NOMO-1 (cell line): ENCODE measurements around the gene FKBP3.
"Not testable (repeated sequence)": the region's sequence is repeated elsewhere in the genome, so short reads cannot be mapped to it uniquely, and the experiment has no call there.

ENCODE experiments used
- DNase-seq, 2 experiments: peaks; one replicate each; lab custom pipeline; 2025; ENCODE audit not compliant: unreplicated experiment in 2 of 2; lab: John Stamatoyannopoulos, UW

The FKBP3 gene

DNA sequence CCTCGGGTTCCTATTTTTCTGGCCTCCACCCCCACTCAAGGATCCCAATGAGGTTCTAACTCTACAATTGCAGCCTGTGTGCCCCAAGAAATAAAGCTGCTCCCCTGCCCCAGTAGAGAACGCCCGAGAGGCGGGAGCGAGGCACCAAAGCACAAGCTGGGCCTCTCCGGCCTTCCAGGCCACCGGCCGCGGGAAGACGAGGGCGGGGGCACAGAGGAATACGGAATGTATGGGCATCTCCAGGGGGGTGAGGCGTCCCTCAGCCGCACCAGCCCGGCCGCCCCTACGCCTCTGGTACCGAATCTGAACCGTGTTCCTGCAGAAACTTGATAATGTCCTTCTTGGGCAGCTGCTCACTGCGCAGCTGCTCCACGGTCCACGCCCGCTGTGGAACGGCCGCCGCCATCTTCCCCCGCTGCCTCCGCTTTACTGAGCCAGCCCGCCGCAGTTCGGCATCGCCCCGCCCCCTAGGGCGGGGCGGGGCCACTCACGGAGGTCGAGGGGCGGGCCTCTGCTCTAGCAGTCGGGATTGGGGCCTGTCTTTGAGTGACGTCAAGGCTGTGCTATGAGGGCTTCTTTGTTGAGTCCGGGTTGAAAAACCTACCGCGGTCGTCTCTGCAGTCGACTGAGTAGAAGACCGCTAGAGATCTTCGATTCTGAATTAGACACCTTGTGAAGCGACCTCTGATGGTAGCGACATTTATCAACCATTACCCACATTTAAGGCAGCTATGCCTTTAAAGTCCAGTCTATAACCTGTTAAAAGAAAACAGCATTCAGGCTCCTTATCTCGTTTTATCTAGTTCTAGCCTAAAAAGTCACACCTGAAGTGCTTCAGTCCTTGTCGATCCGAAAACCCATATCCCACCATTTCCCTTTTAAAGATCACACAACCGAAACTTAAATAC lies at the start of gene FKBP3:
Gene FKBP3, minus strand, starts transcription at position 431 of the 908 bp plus-strand sequence. Its CDS starts 25 bp downstream, at position 406.
- peak; percentile 95 to 97 for DNase-seq

DNA sequence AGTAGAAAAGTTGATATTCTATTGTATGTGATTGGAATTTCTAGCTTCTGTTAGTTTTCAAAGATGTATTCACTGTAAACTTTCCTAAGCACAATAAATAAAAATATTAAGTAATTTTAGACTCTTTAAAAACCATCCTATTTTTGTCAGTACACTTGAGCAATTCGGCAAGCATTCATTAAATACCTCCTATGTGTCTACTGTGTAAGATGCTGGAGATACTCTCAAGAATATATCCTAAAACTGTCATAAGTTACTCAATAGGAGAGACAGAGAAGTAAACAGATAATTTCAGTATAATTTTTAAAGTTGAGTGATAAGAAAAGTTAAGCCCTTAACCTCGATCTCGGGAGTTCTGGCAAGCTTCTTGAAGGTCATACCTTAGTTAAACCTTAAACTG lies 47.5 kb upstream of the FKBP3 start:
- DNase-seq = no peak

DNA sequence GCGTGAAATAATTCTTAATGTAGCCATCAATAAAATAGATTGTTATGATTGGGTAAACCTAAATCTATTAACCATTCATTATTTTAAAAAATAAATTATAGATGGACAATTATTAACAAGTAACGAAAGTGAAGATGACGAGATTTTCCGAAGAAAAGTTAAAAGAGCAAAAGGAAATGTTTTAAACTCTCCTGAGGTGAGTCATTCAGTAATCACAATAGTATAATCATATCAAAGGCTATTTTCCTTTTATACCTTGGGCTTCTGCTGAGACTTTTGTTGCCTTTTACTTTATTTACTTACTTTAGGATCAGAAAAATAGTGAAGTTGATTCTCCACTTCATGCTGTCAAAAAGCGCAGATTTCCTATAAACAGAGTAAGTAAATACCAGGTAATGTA lies 47.0 kb upstream of the FKBP3 start:
- no peak for DNase-seq

DNA sequence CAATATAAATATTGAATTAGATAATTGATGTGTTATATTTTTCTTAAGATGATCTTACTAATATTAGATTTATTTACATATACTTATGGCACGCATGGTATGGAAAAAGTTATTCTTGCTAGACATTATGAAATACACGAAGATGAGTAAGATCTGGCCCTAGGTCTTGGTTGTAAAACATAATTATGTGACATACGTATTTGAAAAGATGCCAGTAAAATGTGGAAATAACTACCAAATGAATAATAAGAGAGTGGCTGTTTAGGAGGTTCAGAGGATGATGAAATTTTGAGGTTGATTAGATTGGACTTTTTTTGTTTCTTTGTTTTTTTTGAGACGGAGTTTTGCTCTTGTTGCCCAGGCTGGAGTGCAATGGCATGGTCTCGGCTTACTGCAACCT lies 42.8 kb upstream of the FKBP3 start:
- peak; percentile 80 to 96 for DNase-seq

DNA sequence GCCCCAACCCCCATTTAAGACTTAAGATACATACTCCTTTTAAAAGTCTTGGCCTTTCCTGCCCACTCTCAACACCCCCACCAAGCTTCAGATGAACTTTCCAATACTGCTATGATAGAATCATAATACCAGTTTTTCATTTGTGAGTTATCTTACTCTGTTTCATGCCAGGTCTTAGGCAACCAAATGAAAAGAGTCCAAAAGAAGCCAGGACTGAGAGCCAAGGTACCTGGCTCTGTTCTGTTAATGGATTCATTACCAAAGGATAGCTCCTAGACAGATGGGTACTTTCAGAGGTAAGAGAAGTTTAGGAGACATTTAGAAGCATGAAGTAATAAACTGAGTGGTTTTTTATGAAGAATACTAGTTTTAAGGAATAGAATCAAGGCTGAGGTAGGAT lies 35.6 kb upstream of the FKBP3 start:
- no peak for DNase-seq

DNA sequence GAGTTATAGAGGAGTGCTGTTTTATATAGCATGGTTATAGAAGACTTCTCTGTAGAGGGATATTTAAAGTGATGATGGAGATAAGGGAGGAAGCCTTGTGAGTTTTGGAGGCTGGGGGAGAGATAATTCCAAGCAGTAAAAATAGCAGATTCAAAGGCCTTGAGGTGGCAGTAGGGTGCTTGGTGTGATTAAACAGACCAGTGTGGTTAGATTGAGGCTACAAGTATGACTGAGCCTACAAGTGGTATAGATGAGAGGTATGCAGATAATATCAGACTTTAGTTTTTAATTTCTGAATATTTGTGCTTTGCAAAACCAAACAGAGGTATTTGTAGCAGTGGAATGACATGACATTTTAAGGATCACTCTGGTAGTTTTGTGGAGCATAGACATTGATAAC lies 21.8 kb upstream of the FKBP3 start:
- DNase-seq = no peak

DNA sequence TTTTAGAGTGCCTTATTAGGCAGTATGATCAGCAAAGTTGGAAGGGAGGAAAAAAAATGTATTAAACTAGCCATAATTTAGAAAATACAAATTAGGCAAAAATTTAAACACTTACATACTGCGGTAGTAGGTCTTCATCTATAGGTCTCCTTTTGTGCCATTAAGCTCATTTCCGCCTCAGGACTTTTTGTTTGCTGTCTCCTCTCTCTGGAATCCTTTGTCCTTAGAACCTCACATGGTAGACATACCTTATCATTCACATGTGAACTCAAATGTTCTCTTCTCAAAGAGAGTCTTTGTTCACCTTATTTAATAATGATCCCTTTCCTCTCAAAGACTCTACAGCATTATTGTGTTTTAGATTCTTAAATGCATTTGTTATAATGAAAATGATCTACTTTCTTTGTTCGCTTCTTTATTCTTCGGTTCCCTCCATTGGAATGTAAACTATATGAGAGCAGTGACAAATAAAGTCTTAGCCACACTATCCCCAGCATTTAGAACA lies 16.2 kb upstream of the FKBP3 start:
- no peak for DNase-seq

DNA sequence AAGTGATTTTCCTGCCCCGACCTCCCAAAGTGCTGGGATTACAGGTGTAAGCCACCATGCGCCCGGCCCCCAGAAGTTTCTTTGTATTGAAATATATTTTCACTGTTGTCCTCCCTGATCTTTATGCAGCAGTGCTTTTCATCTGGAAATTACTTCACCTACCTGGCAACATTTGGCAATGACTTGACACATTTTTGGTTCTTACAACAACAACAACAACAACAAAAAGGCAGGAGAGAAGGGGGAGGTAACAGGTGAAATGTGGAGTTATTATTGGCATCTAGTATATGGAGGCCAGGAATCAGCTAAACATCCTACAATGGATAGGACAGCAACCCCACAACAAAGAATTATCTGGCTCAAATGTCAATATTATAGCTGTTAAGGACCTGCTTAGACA lies 15.3 kb upstream of the FKBP3 start:
- no peak for DNase-seq

DNA sequence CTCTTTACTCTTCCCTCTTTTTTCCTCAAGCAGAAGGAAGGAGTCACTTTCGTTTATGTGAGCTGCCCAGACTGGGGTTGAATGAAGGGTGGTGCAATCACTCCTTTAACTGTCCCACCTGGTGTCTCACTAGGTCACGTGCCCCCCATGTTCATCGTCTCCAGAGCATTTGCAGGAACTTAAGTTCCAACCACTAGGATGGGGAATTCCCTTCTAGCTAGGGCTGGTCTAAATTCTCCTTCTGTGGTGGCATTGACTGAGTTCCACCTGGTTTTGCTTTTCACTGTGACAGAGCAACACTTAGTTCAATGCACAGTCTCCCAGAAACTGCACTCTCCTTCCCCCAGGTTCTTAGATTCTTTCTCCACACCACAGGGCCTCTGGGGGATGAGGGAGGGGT lies 10.9 kb upstream of the FKBP3 start:
- DNase-seq = no peak

DNA sequence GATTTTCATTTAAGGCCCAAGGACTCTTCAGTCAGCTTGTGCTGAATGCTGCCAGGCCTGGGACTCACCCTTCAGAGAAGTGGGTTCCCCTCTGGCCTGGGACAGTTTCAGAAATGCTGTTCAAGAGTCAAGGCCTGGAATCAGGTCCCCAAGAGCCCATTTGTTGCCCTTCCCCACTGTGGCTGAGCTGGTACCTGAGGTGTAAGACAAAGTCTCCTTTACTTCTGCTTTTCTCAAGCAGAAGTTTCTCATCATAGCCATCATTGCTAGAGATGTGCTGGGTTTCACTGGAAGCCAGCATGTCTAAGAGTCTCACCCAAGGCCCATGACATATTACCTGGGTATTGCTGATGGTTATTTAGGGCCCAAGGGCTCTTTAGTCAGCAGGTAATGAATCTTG lies 10.4 kb upstream of the FKBP3 start:
- DNase-seq = no peak

DNA sequence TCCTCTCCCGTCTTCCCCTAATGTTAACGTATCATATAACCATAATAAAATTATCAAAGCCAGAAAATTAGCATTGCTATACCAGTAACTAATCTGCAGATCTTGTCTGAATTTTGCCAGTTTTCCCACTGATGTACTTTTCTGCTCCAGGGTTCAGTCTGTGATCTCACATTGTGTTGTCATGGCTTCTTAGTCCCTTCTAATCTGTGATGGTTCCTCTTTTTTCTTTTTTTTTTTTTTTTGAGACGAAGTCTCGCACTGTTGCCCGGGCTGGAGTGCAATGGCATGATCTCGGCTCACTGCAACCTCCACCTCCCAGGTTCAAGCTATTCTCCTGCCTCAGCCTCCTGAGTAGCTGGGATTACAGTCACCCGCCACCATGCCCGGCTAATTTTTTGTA lies 7.8 kb upstream of the FKBP3 start:
- not testable (repeated sequence) for DNase-seq

DNA sequence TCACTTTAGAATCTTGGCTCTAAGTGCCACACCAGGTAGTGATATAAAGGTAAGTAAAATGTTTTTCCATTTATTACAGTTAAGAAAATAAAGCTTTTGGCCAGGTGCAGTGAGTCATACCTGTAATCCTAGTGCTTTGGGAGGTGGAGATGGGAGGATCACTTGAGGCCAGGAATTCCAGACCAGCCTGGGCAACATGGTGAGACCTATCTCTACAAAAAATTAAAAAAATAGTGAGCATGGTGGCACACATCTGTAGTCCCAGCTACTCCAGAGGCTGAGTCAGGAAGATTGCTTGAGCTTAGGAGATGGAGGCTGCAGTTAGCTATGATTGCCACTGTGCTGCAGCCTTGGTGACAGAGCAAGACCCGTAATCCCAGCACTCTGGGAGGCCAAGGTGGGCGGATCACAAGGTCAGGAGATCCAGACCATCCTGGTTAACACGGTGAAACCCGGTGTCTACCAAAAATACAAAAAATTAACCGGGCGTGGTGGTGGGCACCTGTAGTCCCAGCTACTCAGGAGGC lies 6.4 kb upstream of the FKBP3 start:
- DNase-seq = no peak

DNA sequence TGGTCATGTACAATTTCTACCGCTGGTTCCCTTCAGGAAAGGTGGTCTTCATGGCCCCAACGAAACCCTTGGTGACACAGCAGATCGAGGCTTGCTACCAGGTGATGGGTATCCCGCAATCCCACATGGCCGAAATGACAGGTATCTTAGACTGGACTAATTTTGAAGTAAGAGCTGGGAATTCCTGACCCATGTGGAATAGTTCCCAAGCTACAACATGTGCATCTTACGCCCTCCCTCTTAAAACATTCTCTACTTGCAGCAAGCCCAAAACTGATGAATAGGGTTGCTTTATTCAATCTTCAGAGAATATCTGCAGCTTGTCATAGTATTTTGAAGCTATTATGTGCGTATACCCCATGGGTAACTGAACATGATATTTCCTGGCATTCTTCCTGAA lies 2.1 kb upstream of the FKBP3 start:
- no peak for DNase-seq

DNA sequence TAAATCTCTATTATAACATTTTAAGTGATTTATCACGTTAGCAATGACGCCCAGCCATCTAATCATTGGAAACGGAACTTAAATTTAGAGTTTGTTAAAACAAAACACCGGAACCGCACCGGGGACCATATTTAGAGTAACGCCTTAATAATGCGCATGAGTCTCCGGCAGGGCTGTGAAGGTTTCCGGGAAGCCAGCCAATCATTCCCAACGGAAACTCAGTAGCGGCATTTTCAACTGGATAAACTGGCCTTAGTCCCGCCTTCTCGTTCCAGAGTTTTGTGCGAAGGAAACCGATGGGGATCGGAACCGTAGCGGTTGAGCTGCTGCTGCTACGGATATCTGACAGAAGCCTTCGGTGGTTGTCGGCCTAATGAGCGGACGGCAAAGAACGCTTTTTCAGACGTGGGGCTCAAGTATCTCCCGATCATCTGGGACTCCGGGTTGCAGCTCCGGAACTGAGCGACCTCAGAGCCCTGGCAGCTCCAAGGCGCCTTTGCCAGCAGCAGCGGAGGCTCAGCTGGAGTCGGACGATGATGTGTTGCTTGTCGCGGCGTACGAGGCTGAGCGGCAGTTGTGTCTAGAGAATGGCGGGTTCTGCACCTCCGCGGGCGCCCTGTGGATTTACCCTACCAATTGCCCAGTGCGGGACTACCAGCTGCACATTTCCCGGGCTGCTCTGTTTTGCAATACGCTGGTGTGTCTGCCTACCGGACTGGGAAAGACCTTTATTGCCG lies 1.5 kb upstream of the FKBP3 start, which contains the start of gene FANCM:
Gene FANCM, plus strand, starts transcription at position 272 of the 737 bp plus-strand sequence. Its CDS starts 102 bp downstream, at position 374.
- DNase-seq = peak; percentile 89 to 95

DNA sequence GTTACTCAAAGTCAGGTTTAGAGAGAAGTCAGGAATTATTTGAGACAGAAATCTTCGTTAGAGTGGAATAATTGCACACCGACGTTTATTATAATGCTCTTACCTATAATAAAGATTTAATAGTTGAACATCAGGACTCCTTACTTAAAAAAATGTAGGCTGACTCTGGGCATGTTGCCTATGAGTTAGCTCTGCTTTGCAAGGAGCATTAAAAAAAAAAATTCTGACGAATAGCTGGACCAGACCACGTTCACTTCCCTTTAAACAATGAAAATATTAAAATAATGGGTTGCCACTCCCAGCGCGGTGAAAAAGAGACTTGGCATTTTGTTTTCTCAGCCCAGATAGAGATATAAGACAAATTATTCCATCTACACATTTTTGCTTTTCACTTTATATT lies 875 bp upstream of the FKBP3 start:
- DNase-seq = peak in 1 of 2 experiments; percentile 40

DNA sequence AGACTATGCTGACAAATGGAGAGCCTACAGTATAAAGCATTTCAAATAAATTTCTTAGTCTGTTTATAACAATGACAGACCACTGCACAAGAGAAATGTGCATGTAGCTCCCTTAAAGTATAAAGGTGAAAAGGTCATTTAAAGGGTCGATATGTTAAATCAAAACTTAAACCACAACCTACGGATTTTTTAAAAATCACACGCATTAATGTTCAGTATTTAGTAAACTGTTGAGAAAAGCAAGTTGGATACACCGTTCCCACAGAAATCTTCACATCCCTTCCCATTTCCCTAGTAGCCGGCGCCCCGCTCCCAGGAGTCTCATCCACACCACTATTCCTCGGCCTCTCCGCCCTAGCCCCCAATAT lies 614 bp downstream of the FKBP3 start:
- DNase-seq = no peak

DNA sequence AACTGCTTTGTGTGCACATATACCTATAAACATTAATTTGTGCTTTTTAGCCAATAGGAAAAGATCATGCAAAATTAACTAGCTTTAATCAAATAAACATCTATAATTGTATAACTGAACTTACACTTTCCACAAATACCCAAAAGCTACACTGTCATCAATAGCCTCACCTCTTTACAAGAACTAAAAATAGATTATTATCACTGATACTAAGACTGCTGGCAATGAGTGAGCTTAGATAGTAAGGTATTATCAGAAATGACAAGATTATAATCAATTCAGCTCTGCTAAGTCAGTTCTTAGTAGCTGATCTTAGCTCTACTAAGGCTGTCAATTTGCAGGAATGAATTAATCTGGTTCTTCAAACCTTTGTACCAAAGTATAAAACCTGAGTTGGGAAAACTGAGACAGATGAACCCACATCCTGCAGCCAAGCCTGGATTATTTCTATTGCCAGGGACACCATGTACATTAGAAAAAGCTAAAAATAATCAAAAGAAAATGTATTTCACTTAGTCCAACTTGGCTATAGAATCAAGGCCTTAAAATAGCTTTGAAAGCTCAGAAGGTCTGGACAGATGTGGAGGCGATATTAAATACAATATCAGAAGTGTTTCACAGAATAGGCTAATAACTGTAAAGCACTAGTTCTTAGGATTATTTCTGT lies 5.2 kb downstream of the FKBP3 start:
- DNase-seq = no peak

DNA sequence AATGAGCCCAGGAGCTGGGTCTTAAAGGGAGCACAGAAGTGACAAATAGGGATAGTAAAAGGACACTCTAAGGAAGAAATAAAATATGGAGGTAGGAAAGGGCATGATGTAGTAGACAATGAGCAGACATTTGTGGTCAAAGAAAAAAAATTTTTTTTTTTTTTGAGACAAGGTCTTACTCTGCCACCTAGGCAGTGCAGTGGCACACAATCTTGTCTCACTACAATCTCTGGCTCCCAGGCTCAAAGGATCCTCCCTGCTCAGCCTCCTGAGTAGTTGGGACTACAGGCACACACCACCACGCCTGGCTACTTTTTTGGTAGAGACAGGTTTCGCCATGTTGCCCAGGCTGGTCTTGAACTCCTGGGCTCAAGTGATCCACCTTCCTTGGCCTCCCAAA lies 8.5 kb downstream of the FKBP3 start:
- no peak for DNase-seq

DNA sequence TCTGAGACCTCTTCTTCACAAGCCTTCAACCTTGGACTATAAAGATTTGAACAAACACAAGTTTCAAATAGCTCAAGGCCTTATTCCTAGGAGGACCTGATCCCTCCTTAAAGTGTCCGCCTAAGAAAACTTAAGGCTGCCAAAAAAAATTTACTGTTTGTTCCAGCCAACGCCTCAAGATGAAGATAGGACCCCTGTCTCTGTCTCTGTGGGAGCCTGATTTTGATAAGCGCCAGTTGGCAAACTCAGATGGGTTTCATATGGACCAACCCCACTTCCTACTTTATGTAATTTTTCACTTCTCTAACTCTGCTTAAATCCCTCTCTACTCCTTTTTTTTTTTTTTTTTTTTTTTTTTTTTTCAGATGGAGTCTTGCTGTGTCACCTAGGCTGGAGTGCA lies 11.0 kb downstream of the FKBP3 start:
- no peak for DNase-seq

DNA sequence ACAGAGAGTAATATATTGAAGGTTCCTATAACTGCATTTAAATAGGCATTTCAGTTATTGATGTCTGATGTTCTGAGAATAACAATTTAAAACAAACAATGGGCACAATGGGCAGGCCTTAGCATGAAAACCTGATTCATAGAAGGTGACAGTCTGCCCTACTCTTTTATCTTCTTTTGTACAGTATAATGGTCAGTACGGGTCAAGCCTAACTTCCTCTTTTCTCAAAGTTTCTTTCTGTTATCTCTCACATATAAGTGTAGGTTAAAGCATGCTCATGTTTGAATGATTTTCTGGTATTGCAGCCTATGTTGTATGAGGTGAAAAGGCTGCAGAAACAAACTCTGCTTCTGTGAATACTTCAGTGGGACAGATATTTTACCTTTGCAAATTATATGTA lies 14.2 kb downstream of the FKBP3 start:
- no peak for DNase-seq

DNA sequence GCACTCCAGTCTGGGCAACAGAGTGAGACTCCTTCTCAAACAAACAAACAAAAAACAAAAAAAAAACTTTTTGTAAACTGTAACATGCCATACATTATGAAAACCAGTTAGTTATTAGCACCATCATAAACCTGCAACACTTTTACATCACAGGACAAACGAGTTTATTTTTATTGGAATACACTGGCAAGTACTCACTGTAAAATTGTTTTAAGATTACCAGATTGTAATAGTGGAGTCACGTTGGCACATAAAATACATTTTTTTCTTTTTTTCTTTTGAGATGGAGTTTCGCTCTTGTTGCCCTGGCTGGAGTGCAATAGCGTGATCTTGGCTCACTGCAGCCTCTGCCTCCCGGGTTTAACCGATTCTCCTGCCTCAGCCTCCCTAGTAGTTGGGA lies 15.7 kb downstream of the FKBP3 start:
- no peak for DNase-seq
